Natural killer cell (primary cell): Measurements from ENCODE around the gene PHACTR1. TPM values are rescaled to one million over a fixed set of nuclear protein-coding genes. Genes with fewer than 3 reads are reported as not detected.

ENCODE experiments used
- ATAC-seq, 3 donors: fragments of 150-1000 bp in 2 of 3; fragments of 200-7000 bp in 1 of 3; cut with Tn5 transposase; 1 replicate in 1 of 3; 2 replicates in 2 of 3; pipeline ENCODE4 v1.10.0; 2021; ENCODE audit warnings: mild to moderate bottlenecking in 2 of 3, moderate library complexity in 2 of 3
- DNase-seq, 2 donors: peaks; one replicate each; pipeline versions ENCODE4 v3.0.0 to v3.0.0-alpha.2; 2013 to 2021; ENCODE audit warnings: mixed read lengths in 1 of 2
- H3K27ac ChIP-seq: one replicate; pipeline ENCODE4 v1.5.1; 2013; ENCODE audit warnings: mild to moderate bottlenecking, low read length
- H3K27me3 ChIP-seq: one replicate; pipeline ENCODE4 v1.6.1; 2013; ENCODE audit warnings: low read length; ENCODE audit not compliant: control insufficient read depth, insufficient read depth
- H3K36me3 ChIP-seq: one replicate; pipeline ENCODE4 v1.6.1; 2013; ENCODE audit warnings: low read length; ENCODE audit not compliant: control insufficient read depth, insufficient read depth
- H3K4me1 ChIP-seq: one replicate; pipeline ENCODE4 v1.6.1; 2013; ENCODE audit warnings: low read length; ENCODE audit not compliant: control insufficient read depth, insufficient read depth
- H3K4me3 ChIP-seq: one replicate; pipeline ENCODE4 v1.5.1; 2013; ENCODE audit warnings: low read length
- H3K9me3 ChIP-seq: one replicate; pipeline ENCODE4 v1.6.1; 2013; ENCODE audit warnings: low read length; ENCODE audit not compliant: control insufficient read depth, insufficient read depth
- H3K27ac Mint-ChIP-seq, 2 donors: one replicate each; pipeline ENCODE4 v1.8.0; 2022; ENCODE audit warnings: mild to moderate bottlenecking in 2 of 2, mixed read lengths in 2 of 2, moderate library complexity in 1 of 2
- H3K27me3 Mint-ChIP-seq, 2 donors: one replicate each; pipeline ENCODE4 v1.8.0; 2022; ENCODE audit warnings: low read depth in 2 of 2, mixed read lengths in 2 of 2
- H3K36me3 Mint-ChIP-seq: one replicate; pipeline ENCODE4 v1.8.0; 2022; ENCODE audit warnings: mixed read lengths
- H3K4me1 Mint-ChIP-seq, 2 donors: one replicate each; pipeline ENCODE4 v1.8.0; 2022; ENCODE audit warnings: mixed read lengths in 2 of 2
- H3K4me3 Mint-ChIP-seq: one replicate; pipeline ENCODE4 v1.8.0; 2022; ENCODE audit warnings: mild to moderate bottlenecking, moderate library complexity, mixed read lengths
- H3K9me3 Mint-ChIP-seq, 2 donors: one replicate each; pipeline ENCODE4 v1.8.0; 2022; ENCODE audit warnings: mixed read lengths in 2 of 2
- WGBS: methylation state at CpG from one replicate; pipeline ENCODE4 v1.1.7; 2013; ENCODE audit warnings: missing lambda C conversion rate; ENCODE audit not compliant: insufficient coverage; 5-methylcytosine and 5-hydroxymethylcytosine counted together
- intact Hi-C: fragments of 100-400 bp; cut with micrococcal nuclease; formaldehyde crosslinking; loops from one replicate; pipeline ENCODE4 v1.14.2; 2022
- total RNA-seq, 4 donors: library from RNA; stranded (reverse); fragments of 120-200 nt in 1 of 4; gene quantifications; one replicate each; pipeline versions ENCODE4 v1.2.3 to v1.2.4, GENCODE V29; 2013 to 2022
- TF ChIP-seq, protein P1 (sequence below): fragments of 200-600 bp; IDR thresholded peaks from one replicate; pipeline ENCODE4 v1.8.0; 2022; ENCODE audit warnings: antibody characterized with exemption

The PHACTR1 gene
- total RNA-seq, 3 donors from 2014 or later (not counting 1 experiment from before 2014, with no cell fraction given) = 5.2 to 19.0 (median 5.4) TPM

GRCh38 chr6:13025893-13026499 is 309.4 kb downstream of the PHACTR1 start:
- no peaks in the 10 kb centered on the region for H3K4me1 ChIP-seq
- DNase-seq (no peak), ATAC-seq (no peak)
- Mint-ChIP-seq H3K27ac (no peak overlapping the region), H3K4me3 (no peak overlapping the region), H3K27me3 (peaks cover 8 to 37% of the 10 kb centered on the region in 2 donors), H3K9me3 (no peaks in the 10 kb centered on the region), H3K4me1 (no peaks in the 10 kb centered on the region), H3K36me3 (no peaks in the 10 kb centered on the region)
- no peak overlapping the region for H3K27ac ChIP-seq
- TF ChIP-seq, protein P1, sequence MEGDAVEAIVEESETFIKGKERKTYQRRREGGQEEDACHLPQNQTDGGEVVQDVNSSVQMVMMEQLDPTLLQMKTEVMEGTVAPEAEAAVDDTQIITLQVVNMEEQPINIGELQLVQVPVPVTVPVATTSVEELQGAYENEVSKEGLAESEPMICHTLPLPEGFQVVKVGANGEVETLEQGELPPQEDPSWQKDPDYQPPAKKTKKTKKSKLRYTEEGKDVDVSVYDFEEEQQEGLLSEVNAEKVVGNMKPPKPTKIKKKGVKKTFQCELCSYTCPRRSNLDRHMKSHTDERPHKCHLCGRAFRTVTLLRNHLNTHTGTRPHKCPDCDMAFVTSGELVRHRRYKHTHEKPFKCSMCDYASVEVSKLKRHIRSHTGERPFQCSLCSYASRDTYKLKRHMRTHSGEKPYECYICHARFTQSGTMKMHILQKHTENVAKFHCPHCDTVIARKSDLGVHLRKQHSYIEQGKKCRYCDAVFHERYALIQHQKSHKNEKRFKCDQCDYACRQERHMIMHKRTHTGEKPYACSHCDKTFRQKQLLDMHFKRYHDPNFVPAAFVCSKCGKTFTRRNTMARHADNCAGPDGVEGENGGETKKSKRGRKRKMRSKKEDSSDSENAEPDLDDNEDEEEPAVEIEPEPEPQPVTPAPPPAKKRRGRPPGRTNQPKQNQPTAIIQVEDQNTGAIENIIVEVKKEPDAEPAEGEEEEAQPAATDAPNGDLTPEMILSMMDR = no peak
- H3K9me3 ChIP-seq = no peaks in the 10 kb centered on the region
- H3K36me3 ChIP-seq = no peaks in the 10 kb centered on the region
- intact Hi-C loops = no loop called here
- H3K4me3 ChIP-seq = no peak overlapping the region
- no peaks in the 10 kb centered on the region for H3K27me3 ChIP-seq
- whole genome bisulfite sequencing = 72% methylated on average over 5 of the region's 5 CpGs

DNA sequence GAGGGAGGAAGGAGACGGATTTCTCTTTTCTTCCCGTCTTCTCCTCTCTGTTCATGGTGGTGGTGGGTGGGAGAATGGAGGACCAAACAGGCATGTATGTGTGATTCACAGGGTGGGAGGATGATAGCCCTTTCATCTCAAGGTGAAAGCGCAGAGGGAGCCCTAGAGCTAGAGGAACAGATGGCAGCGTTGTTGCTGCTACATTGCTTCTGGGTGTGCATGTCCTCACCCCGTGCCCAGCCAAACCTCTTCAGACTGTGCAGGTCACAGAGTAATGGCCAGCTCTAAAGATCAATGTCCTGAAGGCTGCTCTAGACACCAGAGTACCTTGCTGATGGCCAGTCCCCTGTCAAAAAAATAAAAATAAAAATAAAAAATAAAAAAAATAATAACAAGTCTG is 310.0 kb downstream of the PHACTR1 start:
- TF ChIP-seq, protein P1 = no peak
- 53% methylated on average over 5 of the region's 5 CpGs for WGBS
- no peak overlapping the region for H3K4me3 ChIP-seq
- no peak overlapping the region for H3K27ac ChIP-seq
- H3K9me3 ChIP-seq = no peaks in the 10 kb centered on the region
- H3K36me3 ChIP-seq = no peaks in the 10 kb centered on the region
- no peaks in the 10 kb centered on the region for H3K27me3 ChIP-seq
- ATAC-seq (no peak), DNase-seq (no peak)
- no peaks in the 10 kb centered on the region for H3K4me1 ChIP-seq
- Mint-ChIP-seq H3K4me1 (no peaks in the 10 kb centered on the region), H3K27me3 (peaks cover 10 to 38% of the 10 kb centered on the region in 2 donors), H3K4me3 (no peak overlapping the region), H3K27ac (no peak overlapping the region), H3K36me3 (no peaks in the 10 kb centered on the region), H3K9me3 (no peaks in the 10 kb centered on the region)
- intact Hi-C loops = no loop called here

GRCh38 chr6:13027207-13027606 is 310.6 kb downstream of the PHACTR1 start:
- TF ChIP-seq, protein P1 = no peak
- Mint-ChIP-seq H3K9me3 (no peaks in the 10 kb centered on the region), H3K27me3 (peaks cover 10 to 36% of the 10 kb centered on the region in 2 donors), H3K27ac (no peak overlapping the region), H3K4me1 (no peaks in the 10 kb centered on the region), H3K36me3 (no peaks in the 10 kb centered on the region), H3K4me3 (no peak overlapping the region)
- 5% methylated on average over 2 of the region's 2 CpGs for WGBS
- H3K27me3 ChIP-seq = no peaks in the 10 kb centered on the region
- H3K4me3 ChIP-seq = no peak overlapping the region
- H3K9me3 ChIP-seq = no peaks in the 10 kb centered on the region
- H3K4me1 ChIP-seq = no peaks in the 10 kb centered on the region
- H3K27ac ChIP-seq = no peak overlapping the region
- no peak for DNase-seq
- no peak for ATAC-seq
- no peaks in the 10 kb centered on the region for H3K36me3 ChIP-seq
- intact Hi-C loops = no loop called here

- Mint-ChIP-seq H3K36me3 (no peaks in the 10 kb centered on the region), H3K27me3 (peaks cover 12 to 36% of the 10 kb centered on the region in 2 donors), H3K9me3 (no peaks in the 10 kb centered on the region), H3K4me3 (no peak overlapping the region), H3K4me1 (no peaks in the 10 kb centered on the region), H3K27ac (no peak overlapping the region)
- DNase-seq (no peak), ATAC-seq (no peak)
- Histone ChIP-seq H3K27me3 (no peaks in the 10 kb centered on the region), H3K36me3 (no peaks in the 10 kb centered on the region), H3K4me3 (no peak overlapping the region), H3K27ac (no peak overlapping the region), H3K4me1 (no peaks in the 10 kb centered on the region), H3K9me3 (no peaks in the 10 kb centered on the region)
- 40% methylated on average over 2 of the region's 3 CpGs for WGBS
- intact Hi-C loops = no loop called here
- TF ChIP-seq, protein P1 = no peak
Measured at GRCh38 chr6:13030396-13030795, 313.8 kb downstream of the PHACTR1 start.
